ENCODE results near the gene BLOC1S6.

The BLOC1S6 gene

GRCh38 chr15:45573961-45574629, 13.1 kb upstream of the BLOC1S6 start:
- ATAC-seq (replicated peaks) (peak; percentile 34 to 55), DNase-seq (no peak)
- no peaks in the 10 kb centered on the region for H3K27me3 Mint-ChIP-seq
- peaks cover 5 to 7% of the 10 kb centered on the region in 2 donors for H3K36me3 Mint-ChIP-seq
- H3K27ac Mint-ChIP-seq: no peak overlapping the region
- H3K4me3 Mint-ChIP-seq: no peak overlapping the region
- peaks cover 4% of the 10 kb centered on the region in 2 donors for H3K9me3 Mint-ChIP-seq
- H3K4me1 Mint-ChIP-seq: peaks cover 10 to 18% of the 10 kb centered on the region in 2 donors

- Mint-ChIP-seq H3K9me3 (peaks cover 0 to 2% of the 10 kb centered on the region in 2 donors), H3K36me3 (peaks cover 2 to 7% of the 10 kb centered on the region in 2 donors), H3K27ac (no peak overlapping the region), H3K4me3 (no peak overlapping the region), H3K4me1 (peaks cover 7 to 31% of the 10 kb centered on the region in 2 donors), H3K27me3 (no peaks in the 10 kb centered on the region)
- ATAC-seq (replicated peaks): no peak
- no peak for DNase-seq
These were observed 5.3 kb upstream of the BLOC1S6 start for GRCh38 chr15:45581919-45582318.

GRCh38 chr15:45583731-45584639, 3.2 kb upstream of the BLOC1S6 start:
- Mint-ChIP-seq H3K27me3 (no peaks in the 10 kb centered on the region), H3K27ac (peak overlapping the region; percentile 20), H3K36me3 (peaks cover 7 to 16% of the 10 kb centered on the region in 2 donors), H3K4me3 (no peak overlapping the region), H3K4me1 (peaks cover 15 to 40% of the 10 kb centered on the region in 2 donors), H3K9me3 (peaks cover 0 to 2% of the 10 kb centered on the region in 2 donors)
- ATAC-seq (replicated peaks): no peak
- DNase-seq: no peak

- peaks cover 0 to 2% of the 10 kb centered on the region in 2 donors for H3K9me3 Mint-ChIP-seq
- H3K36me3 Mint-ChIP-seq: peaks cover 7 to 19% of the 10 kb centered on the region in 2 donors
- H3K4me1 Mint-ChIP-seq: peaks cover 18 to 47% of the 10 kb centered on the region in 2 donors
- ATAC-seq (replicated peaks) (peak in 1 of 2 donors; percentile 16), DNase-seq (peak; percentile 15)
- H3K27ac Mint-ChIP-seq: peak overlapping the region; percentile 100
- H3K27me3 Mint-ChIP-seq: no peaks in the 10 kb centered on the region
- H3K4me3 Mint-ChIP-seq: peak overlapping the region; percentile 89 to 96
These were observed 1.9 kb upstream of the BLOC1S6 start for GRCh38 chr15:45585069-45585791.

GRCh38 chr15:45586125-45586524, 1.1 kb upstream of the BLOC1S6 start:
- no peak for DNase-seq
- ATAC-seq (replicated peaks): no peak
- peaks cover 18 to 47% of the 10 kb centered on the region in 2 donors for H3K4me1 Mint-ChIP-seq
- peak overlapping the region; percentile 100 for H3K27ac Mint-ChIP-seq
- peak overlapping the region; percentile 89 to 96 for H3K4me3 Mint-ChIP-seq
- no peaks in the 10 kb centered on the region for H3K27me3 Mint-ChIP-seq
- peaks cover 9 to 22% of the 10 kb centered on the region in 2 donors for H3K36me3 Mint-ChIP-seq
- H3K9me3 Mint-ChIP-seq: peaks cover 0 to 2% of the 10 kb centered on the region in 2 donors

GRCh38 chr15:45586601-45587094, 531 bp upstream of the BLOC1S6 start:
- H3K4me3 Mint-ChIP-seq: peak overlapping the region; percentile 89 to 96

GRCh38 chr15:45587863-45588170, 638 bp downstream of the BLOC1S6 start:
- H3K4me1 Mint-ChIP-seq: peaks cover 18 to 49% of the 10 kb centered on the region in 2 donors
- peaks cover 13 to 22% of the 10 kb centered on the region in 2 donors for H3K36me3 Mint-ChIP-seq
- no peaks in the 10 kb centered on the region for H3K27me3 Mint-ChIP-seq
- H3K4me3 Mint-ChIP-seq: peak overlapping the region; percentile 89 to 96
- DNase-seq: no peak
- H3K9me3 Mint-ChIP-seq: peaks cover 0 to 2% of the 10 kb centered on the region in 2 donors
- peak overlapping the region; percentile 100 for H3K27ac Mint-ChIP-seq
- no peak for ATAC-seq (replicated peaks)

More at GRCh38 chr15:45586601-45587094, 531 bp upstream of the BLOC1S6 start:
- Mint-ChIP-seq H3K36me3 (peaks cover 13 to 24% of the 10 kb centered on the region in 2 donors), H3K27me3 (no peaks in the 10 kb centered on the region), H3K4me1 (peaks cover 18 to 51% of the 10 kb centered on the region in 2 donors), H3K9me3 (peaks cover 0 to 2% of the 10 kb centered on the region in 2 donors), H3K27ac (peak overlapping the region; percentile 100)
- ATAC-seq (replicated peaks): peak in 1 of 2 donors; percentile 0
- DNase-seq: no peak

- H3K4me1 Mint-ChIP-seq: peaks cover 17 to 46% of the 10 kb centered on the region in 2 donors
- peak overlapping the region; percentile 89 to 96 for H3K4me3 Mint-ChIP-seq
- ATAC-seq (replicated peaks): no peak
These were observed 1.2 kb downstream of the BLOC1S6 start for GRCh38 chr15:45588219-45588875.

GRCh38 chr15:45589256-45589655, 2.1 kb downstream of the BLOC1S6 start:
- Mint-ChIP-seq H3K27ac (peak overlapping the region; percentile 59), H3K27me3 (no peaks in the 10 kb centered on the region), H3K9me3 (no peaks in the 10 kb centered on the region), H3K36me3 (peaks cover 17 to 27% of the 10 kb centered on the region in 2 donors), H3K4me1 (peaks cover 17 to 46% of the 10 kb centered on the region in 2 donors), H3K4me3 (peak overlapping the region; percentile 89 to 96)
- ATAC-seq (replicated peaks) (no peak), DNase-seq (no peak)

More at GRCh38 chr15:45588219-45588875, 1.2 kb downstream of the BLOC1S6 start:
- Mint-ChIP-seq H3K27me3 (no peaks in the 10 kb centered on the region), H3K9me3 (peaks cover 0 to 2% of the 10 kb centered on the region in 2 donors), H3K27ac (peak overlapping the region; percentile 100), H3K36me3 (peaks cover 15 to 22% of the 10 kb centered on the region in 2 donors)
- DNase-seq: no peak

- Mint-ChIP-seq H3K36me3 (peaks cover 33 to 50% of the 10 kb centered on the region in 2 donors), H3K27ac (peak overlapping the region; percentile 67)
These were observed 7.1 kb downstream of the BLOC1S6 start for GRCh38 chr15:45594319-45594718.

GRCh38 chr15:45594835-45595530, 7.8 kb downstream of the BLOC1S6 start:
- Mint-ChIP-seq H3K27me3 (no peaks in the 10 kb centered on the region), H3K27ac (peak overlapping the region; percentile 67), H3K4me1 (peaks cover 3 to 26% of the 10 kb centered on the region in 2 donors), H3K9me3 (peaks cover 0 to 4% of the 10 kb centered on the region in 2 donors), H3K36me3 (peaks cover 33 to 47% of the 10 kb centered on the region in 2 donors), H3K4me3 (no peak overlapping the region)
- no peak for ATAC-seq (replicated peaks)
- no peak for DNase-seq

More at GRCh38 chr15:45594319-45594718, 7.1 kb downstream of the BLOC1S6 start:
- Mint-ChIP-seq H3K4me3 (no peak overlapping the region), H3K4me1 (peaks cover 5 to 30% of the 10 kb centered on the region in 2 donors), H3K27me3 (no peaks in the 10 kb centered on the region), H3K9me3 (peaks cover 0 to 4% of the 10 kb centered on the region in 2 donors)
- ATAC-seq (replicated peaks) (no peak), DNase-seq (no peak)

GRCh38 chr15:45603881-45604280, 16.7 kb downstream of the BLOC1S6 start:
- ATAC-seq (replicated peaks) (peak; percentile 87 to 89), DNase-seq (peak; percentile 28)
- Mint-ChIP-seq H3K4me3 (peak overlapping the region; percentile 14 to 29), H3K9me3 (peaks cover 2 to 4% of the 10 kb centered on the region in 2 donors), H3K27ac (peak overlapping the region; percentile 84), H3K27me3 (no peaks in the 10 kb centered on the region), H3K36me3 (peaks cover 45 to 51% of the 10 kb centered on the region in 2 donors), H3K4me1 (peaks cover 21 to 55% of the 10 kb centered on the region in 2 donors)

- H3K4me1 Mint-ChIP-seq: peaks cover 21 to 55% of the 10 kb centered on the region in 2 donors
- no peaks in the 10 kb centered on the region for H3K27me3 Mint-ChIP-seq
- peak overlapping the region; percentile 26 to 67 for H3K4me3 Mint-ChIP-seq
- ATAC-seq (replicated peaks): peak; percentile 30 to 31
- no peak for DNase-seq
- H3K27ac Mint-ChIP-seq: peak overlapping the region; percentile 84
- H3K36me3 Mint-ChIP-seq: peaks cover 48 to 54% of the 10 kb centered on the region in 2 donors
- peaks cover 2 to 4% of the 10 kb centered on the region in 2 donors for H3K9me3 Mint-ChIP-seq
These were observed 17.1 kb downstream of the BLOC1S6 start for GRCh38 chr15:45604326-45604725.
